Measurements from ENCODE around the gene GRIA4.

The GRIA4 gene

GRCh38 chr11:105918600-105918999, 308.7 kb downstream of the GRIA4 start:
- no peak for DNase-seq (ENCODE audit: low spot score)

GRCh38 chr11:105923252-105923651, 313.4 kb downstream of the GRIA4 start:
- no peak for DNase-seq (ENCODE audit: low spot score)

- no peak for DNase-seq (ENCODE audit: low spot score)
Measured at GRCh38 chr11:105923807-105924206, 313.9 kb downstream of the GRIA4 start.

- DNase-seq (ENCODE audit: low spot score), result no peak
Measured at GRCh38 chr11:105929084-105929955, 319.4 kb downstream of the GRIA4 start.

- DNase-seq (ENCODE audit: low spot score), result no peak
Measured at GRCh38 chr11:105933695-105934094, 323.8 kb downstream of the GRIA4 start.

GRCh38 chr11:105935791-105936190, 325.9 kb downstream of the GRIA4 start:
- DNase-seq (ENCODE audit: low spot score), result no peak

GRCh38 chr11:105937331-105937730, 327.5 kb downstream of the GRIA4 start:
- DNase-seq (ENCODE audit: low spot score), result no peak

- no peak for DNase-seq (ENCODE audit: low spot score)
Measured at GRCh38 chr11:105937738-105938137, 327.9 kb downstream of the GRIA4 start.

- no peak for DNase-seq (ENCODE audit: low spot score)
Measured at GRCh38 chr11:105942921-105943320, 333.0 kb downstream of the GRIA4 start.

GRCh38 chr11:105948918-105949590, 339.2 kb downstream of the GRIA4 start:
- DNase-seq (ENCODE audit: low spot score), result no peak

- DNase-seq (ENCODE audit: low spot score), result no peak
Measured at GRCh38 chr11:105953886-105954285, 344.0 kb downstream of the GRIA4 start.

GRCh38 chr11:105960252-105961245, 350.7 kb downstream of the GRIA4 start:
- DNase-seq (ENCODE audit: low spot score), result peak; percentile 17

GRCh38 chr11:105968021-105968697, 358.3 kb downstream of the GRIA4 start:
- DNase-seq (ENCODE audit: low spot score), result no peak

GRCh38 chr11:105969756-105970155, 359.9 kb downstream of the GRIA4 start:
- DNase-seq (ENCODE audit: low spot score), result no peak

GRCh38 chr11:105975128-105975527, 365.3 kb downstream of the GRIA4 start:
- DNase-seq (ENCODE audit: low spot score), result no peak

GRCh38 chr11:105979997-105980703, 370.3 kb downstream of the GRIA4 start:
- no peak for DNase-seq (ENCODE audit: low spot score)

GRCh38 chr11:105986554-105986953, 376.7 kb downstream of the GRIA4 start:
- DNase-seq (ENCODE audit: low spot score), result no peak

- DNase-seq (ENCODE audit: low spot score), result no peak
Measured at GRCh38 chr11:105988197-105988596, 378.3 kb downstream of the GRIA4 start.

GRCh38 chr11:105989124-105989523, 379.3 kb downstream of the GRIA4 start:
- no peak for DNase-seq (ENCODE audit: low spot score)

- DNase-seq (ENCODE audit: low spot score), result no peak
Measured at GRCh38 chr11:105991888-105992287, 382.0 kb downstream of the GRIA4 start.
